Measurements from ENCODE around the gene MLEC. TPM values are rescaled to one million over a fixed set of nuclear protein-coding genes. Genes with fewer than 3 reads are reported as not detected.
"Not testable (repeated sequence)": the region's sequence is repeated elsewhere in the genome, so short reads cannot be mapped to it uniquely, and the experiment has no call there.

The MLEC gene
- total and polyA plus RNA-seq, 7 experiments from 2014 or later, result 24.5 to 132 (median 41.6) TPM

GRCh38 chr12:120668868-120669840, 17.8 kb upstream of the MLEC start:
- ATAC-seq (no peak), DNase-seq (no peak)
- ChIA-PET CTCF (no interaction called here), POLR2A (no interaction called here)
- H3K9me3 ChIP-seq (ENCODE audit: control insufficient read depth in 2 of 3, low read length in 3 of 3), result no peaks in the 10 kb centered on the region
- H3K4me3 ChIP-seq (ENCODE audit: low read length), result no peak overlapping the region
- Mint-ChIP-seq H3K9me3 (peaks cover 0 to 1% (median 0%) of the 10 kb centered on the region in 11 donors), H3K4me1 (peaks cover 0 to 2% (median 0%) of the 10 kb centered on the region in 7 donors), H3K36me3 (no peaks in the 10 kb centered on the region), H3K4me3 (no peak overlapping the region), H3K27me3 (peaks cover 0 to under 1% (median 0%) of the 10 kb centered on the region in 5 donors), H3K27ac (no peak overlapping the region)
- H3K36me3 ChIP-seq (ENCODE audit: control insufficient read depth in 2 of 3, insufficient read depth in 3 of 3, low read length in 3 of 3), result no peaks in the 10 kb centered on the region
- no peak overlapping the region for H3K27ac ChIP-seq (ENCODE audit: low read depth, low read length)
- intact Hi-C loops (cut with micrococcal nuclease), result no loop called here
- no peaks in the 10 kb centered on the region for H3K4me1 ChIP-seq (ENCODE audit: control insufficient read depth in 2 of 2, insufficient read depth in 2 of 2, low read length in 2 of 2)
- no peaks in the 10 kb centered on the region for H3K27me3 ChIP-seq (ENCODE audit: control insufficient read depth in 2 of 2, insufficient read depth in 2 of 2, low read length in 2 of 2)

DNA sequence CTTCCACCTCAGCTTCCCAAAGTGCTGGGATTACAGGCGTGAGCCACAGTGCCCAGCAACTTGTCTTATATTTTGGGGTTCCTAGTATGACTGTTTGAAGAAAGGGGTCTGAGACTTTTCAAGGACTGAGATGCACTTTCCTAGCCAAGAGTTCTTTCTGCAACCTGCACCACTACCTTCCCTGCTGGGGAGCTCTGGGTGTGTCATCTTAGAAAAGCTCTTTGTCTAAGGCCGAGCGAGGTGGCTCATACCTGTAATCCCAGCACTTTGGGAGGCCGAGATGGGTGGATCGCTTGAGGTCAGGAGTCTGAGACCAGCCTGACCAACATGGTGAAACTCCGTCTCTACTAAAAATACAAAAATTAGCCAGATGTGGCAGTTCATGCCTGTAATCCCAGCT, 16.7 kb upstream of the MLEC start:
- H3K36me3 ChIP-seq (ENCODE audit: control insufficient read depth in 2 of 3, insufficient read depth in 3 of 3, low read length in 3 of 3); intact Hi-C loops (cut with micrococcal nuclease); H3K27me3 ChIP-seq (ENCODE audit: control insufficient read depth in 2 of 2, insufficient read depth in 2 of 2, low read length in 2 of 2); H3K36me3 Mint-ChIP-seq; H3K9me3 ChIP-seq (ENCODE audit: control insufficient read depth in 2 of 3, low read length in 3 of 3); H3K9me3 Mint-ChIP-seq; H3K4me3 Mint-ChIP-seq; H3K27ac ChIP-seq (ENCODE audit: low read depth, low read length); H3K4me1 Mint-ChIP-seq; DNase-seq; ATAC-seq; H3K4me1 ChIP-seq (ENCODE audit: control insufficient read depth in 2 of 2, insufficient read depth in 2 of 2, low read length in 2 of 2); H3K27me3 Mint-ChIP-seq; H3K4me3 ChIP-seq (ENCODE audit: low read length); H3K27ac Mint-ChIP-seq: not testable (repeated sequence)
- ChIA-PET POLR2A (interaction anchor here (0.5 kb wide), 1 partner anchor 141 kb away, joined by 4 read pairs; the partner anchor contains the start of gene COQ5), CTCF (interaction anchor here (1.1 kb wide), 1 partner anchor 88 kb away, joined by 3 read pairs; no protein-coding TSS in a partner anchor)

- H3K4me3 Mint-ChIP-seq, result no peak overlapping the region
- H3K27me3 Mint-ChIP-seq, result peaks cover 0 to 6% (median 0%) of the 10 kb centered on the region in 5 donors
- peaks cover 0 to 2% (median 0%) of the 10 kb centered on the region in 7 donors for H3K4me1 Mint-ChIP-seq
- ATAC-seq (no peak), DNase-seq (no peak)
- no peaks in the 10 kb centered on the region for H3K36me3 ChIP-seq (ENCODE audit: control insufficient read depth in 2 of 3, insufficient read depth in 3 of 3, low read length in 3 of 3)
- no peaks in the 10 kb centered on the region for H3K36me3 Mint-ChIP-seq
- POLR2A ChIA-PET, result interaction anchor here (0.5 kb wide), 1 partner anchor 142 kb away, joined by 4 read pairs; the partner anchor contains the start of gene COQ5
- H3K9me3 Mint-ChIP-seq, result peaks cover 0 to 2% (median 0%) of the 10 kb centered on the region in 11 donors
- no peak overlapping the region for H3K27ac ChIP-seq (ENCODE audit: low read depth, low read length)
- CTCF ChIA-PET, result interaction anchor here (1.1 kb wide), 1 partner anchor 88 kb away, joined by 3 read pairs; no protein-coding TSS in a partner anchor
- no peaks in the 10 kb centered on the region for H3K9me3 ChIP-seq (ENCODE audit: control insufficient read depth in 2 of 3, low read length in 3 of 3)
- no peaks in the 10 kb centered on the region for H3K4me1 ChIP-seq (ENCODE audit: control insufficient read depth in 2 of 2, insufficient read depth in 2 of 2, low read length in 2 of 2)
- H3K27me3 ChIP-seq (ENCODE audit: control insufficient read depth in 2 of 2, insufficient read depth in 2 of 2, low read length in 2 of 2), result no peaks in the 10 kb centered on the region
- intact Hi-C loops (cut with micrococcal nuclease), result no loop called here
- no peak overlapping the region for H3K4me3 ChIP-seq (ENCODE audit: low read length)
- peak overlapping the region in 1 of 9 donors; percentile 1 for H3K27ac Mint-ChIP-seq
Observed at GRCh38 chr12:120670667-120671066, 16.3 kb upstream of the MLEC start.

DNA sequence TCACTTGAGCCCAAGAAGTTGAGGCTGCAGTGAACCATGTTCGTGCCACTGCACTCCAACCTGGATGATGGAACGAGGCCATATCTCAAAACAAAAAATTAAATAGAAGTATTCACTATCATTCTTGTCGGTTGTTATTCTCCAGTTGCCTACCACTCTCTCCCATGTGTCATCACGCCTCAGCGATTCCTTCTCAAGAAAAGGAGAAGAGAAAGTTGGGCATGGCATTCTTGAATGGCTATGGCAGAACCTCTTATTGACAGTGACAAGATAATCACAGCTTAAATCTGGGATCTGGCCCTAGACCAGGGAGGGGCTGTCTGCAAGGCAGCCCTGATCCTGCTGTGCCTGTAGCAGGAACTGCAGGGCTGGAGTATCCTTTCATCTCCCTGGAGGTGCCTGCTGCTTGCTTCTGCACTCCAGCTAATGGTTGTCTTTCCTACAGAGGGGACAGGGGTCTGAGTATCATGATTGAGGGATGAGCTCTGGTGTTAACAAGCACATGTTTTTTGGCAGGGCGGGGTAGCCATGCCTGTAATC, 12.8 kb upstream of the MLEC start:
- Histone ChIP-seq H3K4me1 (ENCODE audit: control insufficient read depth in 2 of 2, insufficient read depth in 2 of 2, low read length in 2 of 2) (no peaks in the 10 kb centered on the region), H3K27me3 (ENCODE audit: control insufficient read depth in 2 of 2, insufficient read depth in 2 of 2, low read length in 2 of 2) (no peaks in the 10 kb centered on the region), H3K4me3 (ENCODE audit: low read length) (no peak overlapping the region), H3K36me3 (ENCODE audit: control insufficient read depth in 2 of 3, insufficient read depth in 3 of 3, low read length in 3 of 3) (no peaks in the 10 kb centered on the region), H3K27ac (ENCODE audit: low read depth, low read length) (no peak overlapping the region), H3K9me3 (ENCODE audit: control insufficient read depth in 2 of 3, low read length in 3 of 3) (no peaks in the 10 kb centered on the region)
- CTCF ChIA-PET, result no interaction called here
- peak; percentile 26 for ATAC-seq
- POLR2A ChIA-PET, result interaction anchor here (0.6 kb wide), 1 partner anchor 310 kb away, joined by 3 read pairs; no protein-coding TSS in a partner anchor
- peaks cover 0 to 2% (median 0%) of the 10 kb centered on the region in 11 donors for H3K9me3 Mint-ChIP-seq
- peaks cover 0 to 17% (median 0%) of the 10 kb centered on the region in 7 donors for H3K4me1 Mint-ChIP-seq
- H3K36me3 Mint-ChIP-seq, result no peaks in the 10 kb centered on the region
- H3K4me3 Mint-ChIP-seq, result no peak overlapping the region
- H3K27ac Mint-ChIP-seq, result no peak overlapping the region
- H3K27me3 Mint-ChIP-seq, result peaks cover 0 to 6% (median 0%) of the 10 kb centered on the region in 5 donors
- intact Hi-C loops (cut with micrococcal nuclease), result no loop called here
- no peak for DNase-seq

- no peaks in the 10 kb centered on the region for H3K4me1 ChIP-seq (ENCODE audit: control insufficient read depth in 2 of 2, insufficient read depth in 2 of 2, low read length in 2 of 2)
Observed at GRCh38 chr12:120677765-120678473, 9.0 kb upstream of the MLEC start.

GRCh38 chr12:120678572-120678971, 8.4 kb upstream of the MLEC start:
- intact Hi-C loops (cut with micrococcal nuclease), result loop anchor here in 1 of 2 donors (5.0 kb wide), 1 partner anchor 34 kb away; the partner anchor contains the start of gene UNC119B
- H3K27ac ChIP-seq (ENCODE audit: low read depth, low read length), result no peak overlapping the region
- POLR2A ChIA-PET, result interaction anchor here (0.9 kb wide), 1 partner anchor 477 kb away, joined by 3 read pairs; no protein-coding TSS in a partner anchor
- H3K27ac Mint-ChIP-seq, result peak overlapping the region in 1 of 9 donors; percentile 29
- H3K36me3 Mint-ChIP-seq, result no peaks in the 10 kb centered on the region
- H3K9me3 ChIP-seq (ENCODE audit: control insufficient read depth in 2 of 3, low read length in 3 of 3), result no peaks in the 10 kb centered on the region
- no peak overlapping the region for H3K4me3 ChIP-seq (ENCODE audit: low read length)
- peaks cover 0 to 25% (median 0%) of the 10 kb centered on the region in 7 donors for H3K4me1 Mint-ChIP-seq
- H3K4me1 ChIP-seq (ENCODE audit: control insufficient read depth in 2 of 2, insufficient read depth in 2 of 2, low read length in 2 of 2), result no peaks in the 10 kb centered on the region
- CTCF ChIA-PET, result interaction anchor here (0.5 to 1.2 kb wide), 2 partner anchors 30 to 252 kb away, joined by 3 read pairs; no protein-coding TSS in a partner anchor
- DNase-seq (no peak), ATAC-seq (no peak)
- H3K27me3 ChIP-seq (ENCODE audit: control insufficient read depth in 2 of 2, insufficient read depth in 2 of 2, low read length in 2 of 2), result no peaks in the 10 kb centered on the region
- no peaks in the 10 kb centered on the region for H3K36me3 ChIP-seq (ENCODE audit: control insufficient read depth in 2 of 3, insufficient read depth in 3 of 3, low read length in 3 of 3)
- H3K9me3 Mint-ChIP-seq, result peaks cover 0 to 2% (median 0%) of the 10 kb centered on the region in 11 donors
- peaks cover 0 to 6% (median 0%) of the 10 kb centered on the region in 5 donors for H3K27me3 Mint-ChIP-seq
- H3K4me3 Mint-ChIP-seq, result peak overlapping the region in 1 of 10 donors; percentile 33

More at GRCh38 chr12:120677765-120678473, 9.0 kb upstream of the MLEC start:
- H3K27ac Mint-ChIP-seq, result peak overlapping the region in 1 of 9 donors; percentile 60
- Histone ChIP-seq H3K36me3 (ENCODE audit: control insufficient read depth in 2 of 3, insufficient read depth in 3 of 3, low read length in 3 of 3) (no peaks in the 10 kb centered on the region), H3K27ac (ENCODE audit: low read depth, low read length) (no peak overlapping the region), H3K27me3 (ENCODE audit: control insufficient read depth in 2 of 2, insufficient read depth in 2 of 2, low read length in 2 of 2) (no peaks in the 10 kb centered on the region), H3K9me3 (ENCODE audit: control insufficient read depth in 2 of 3, low read length in 3 of 3) (no peaks in the 10 kb centered on the region), H3K4me3 (ENCODE audit: low read length) (no peak overlapping the region)
- peaks cover 0 to 26% (median 0%) of the 10 kb centered on the region in 7 donors for H3K4me1 Mint-ChIP-seq
- intact Hi-C loops (cut with micrococcal nuclease), result loop anchor here in 1 of 2 donors (5.0 kb wide), 1 partner anchor 34 kb away; the partner anchor contains the start of gene UNC119B
- POLR2A ChIA-PET, result no interaction called here
- H3K27me3 Mint-ChIP-seq, result peaks cover 0 to 6% (median 0%) of the 10 kb centered on the region in 5 donors
- DNase-seq, result no peak
- ATAC-seq, result no peak
- CTCF ChIA-PET, result interaction anchor here (1.1 kb wide), 1 partner anchor 30 kb away, joined by 6 read pairs; no protein-coding TSS in a partner anchor
- no peaks in the 10 kb centered on the region for H3K36me3 Mint-ChIP-seq
- H3K4me3 Mint-ChIP-seq, result peak overlapping the region in 1 of 10 donors; percentile 12
- peaks cover 0 to 2% (median 0%) of the 10 kb centered on the region in 11 donors for H3K9me3 Mint-ChIP-seq

All from naive thymus-derived CD4-positive, alpha-beta T cell (primary cell).